ENCODE results near the gene TOR3A. TPM values are rescaled to one million over a fixed set of nuclear protein-coding genes. Genes with fewer than 3 reads are reported as not detected.

Gene TOR3A
- total and polyA plus RNA-seq, 2 donors = 20.5 to 37.5 TPM

GRCh38 chr1:179083533-179083932, 1.7 kb downstream of the TOR3A start:
- no peak overlapping the region for H3K4me3 ChIP-seq (ENCODE audit: low read depth, low read length)

GRCh38 chr1:179087665-179088064, 5.8 kb downstream of the TOR3A start:
- no peaks in the 10 kb centered on the region for H3K36me3 ChIP-seq (ENCODE audit: insufficient read depth)
- H3K4me1 ChIP-seq (ENCODE audit: insufficient read depth) = no peaks in the 10 kb centered on the region
- H3K4me3 ChIP-seq (ENCODE audit: low read depth, low read length) = no peak overlapping the region
- no peak for DNase-seq (ENCODE audit: extremely low spot score)
- 65% methylated on average over 11 of the region's 11 CpGs for WGBS
- no peak overlapping the region for H3K27ac ChIP-seq (ENCODE audit: low read depth)

More at GRCh38 chr1:179083533-179083932, 1.7 kb downstream of the TOR3A start:
- 93% methylated on average over 8 of the region's 8 CpGs for WGBS
- no peak for DNase-seq (ENCODE audit: extremely low spot score)
- H3K4me1 ChIP-seq (ENCODE audit: insufficient read depth) = peaks cover 3% of the 10 kb centered on the region
- no peak overlapping the region for H3K27ac ChIP-seq (ENCODE audit: low read depth)
- H3K36me3 ChIP-seq (ENCODE audit: insufficient read depth) = no peaks in the 10 kb centered on the region

DNA sequence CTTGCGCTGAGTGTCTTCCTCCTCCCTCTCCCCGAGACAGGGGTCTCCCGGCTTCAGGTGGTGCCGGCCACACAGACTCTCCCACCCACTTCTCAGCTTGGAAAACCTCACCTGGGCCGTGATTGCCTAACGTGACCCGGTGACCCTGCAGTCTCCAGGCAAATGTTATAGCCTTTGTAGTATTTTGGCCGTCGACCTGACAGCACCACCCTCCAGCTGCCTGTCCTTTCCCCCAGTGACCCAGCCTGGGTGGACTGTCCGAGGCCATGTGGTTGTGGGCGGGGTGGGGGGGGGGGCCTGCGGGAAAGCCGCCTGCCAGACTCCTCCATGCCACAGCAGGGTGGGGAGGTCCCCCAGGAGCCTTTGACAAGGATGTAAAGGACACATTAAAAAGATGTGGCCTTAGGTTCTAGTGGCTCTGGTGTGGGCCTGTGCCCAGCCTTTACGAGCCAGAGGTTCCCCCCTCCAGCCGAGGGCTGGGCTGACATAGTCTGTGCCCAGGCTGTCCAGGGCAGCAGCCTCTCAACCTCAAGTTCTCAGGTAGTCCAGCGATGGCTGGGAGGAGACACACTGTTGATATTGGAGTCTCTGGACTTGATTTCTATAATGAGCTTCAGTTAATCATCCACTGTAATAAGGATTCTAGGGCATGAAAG, 8.1 kb downstream of the TOR3A start:
- Histone ChIP-seq H3K4me3 (ENCODE audit: low read depth, low read length) (no peak overlapping the region), H3K27ac (ENCODE audit: low read depth) (no peak overlapping the region), H3K4me1 (ENCODE audit: insufficient read depth) (no peaks in the 10 kb centered on the region), H3K36me3 (ENCODE audit: insufficient read depth) (no peaks in the 10 kb centered on the region)
- DNase-seq (ENCODE audit: extremely low spot score) = no peak
- WGBS = 74% methylated on average over 16 of the region's 16 CpGs

GRCh38 chr1:179090522-179090921, 8.7 kb downstream of the TOR3A start:
- H3K36me3 ChIP-seq (ENCODE audit: insufficient read depth) = no peaks in the 10 kb centered on the region
- WGBS = 70% methylated on average over 8 of the region's 8 CpGs
- H3K4me3 ChIP-seq (ENCODE audit: low read depth, low read length) = no peak overlapping the region
- H3K27ac ChIP-seq (ENCODE audit: low read depth) = no peak overlapping the region
- H3K4me1 ChIP-seq (ENCODE audit: insufficient read depth) = no peaks in the 10 kb centered on the region
- DNase-seq (ENCODE audit: extremely low spot score) = no peak

DNA sequence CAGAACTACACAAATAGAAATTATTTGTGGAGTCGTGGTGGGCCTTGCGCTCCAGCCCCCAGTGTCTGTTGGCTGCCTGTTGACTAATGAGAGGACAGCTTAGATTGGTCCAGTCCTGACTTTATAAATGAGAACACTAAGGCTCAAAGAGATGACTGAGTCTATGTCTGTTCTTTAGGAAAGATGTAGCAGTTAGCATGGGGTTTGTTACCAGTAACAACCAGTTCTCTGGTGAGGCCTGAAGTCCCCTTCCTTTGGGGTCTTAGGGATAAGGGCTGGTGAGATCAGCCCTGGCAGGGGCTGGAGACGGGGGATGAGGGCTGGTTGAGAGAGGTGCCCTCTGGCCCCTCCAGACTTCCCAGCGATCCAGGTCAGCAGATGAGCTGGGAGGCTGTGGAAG, 9.1 kb downstream of the TOR3A start:
- DNase-seq (ENCODE audit: extremely low spot score) = no peak
- WGBS = 87% methylated on average over 4 of the region's 4 CpGs
- Histone ChIP-seq H3K36me3 (ENCODE audit: insufficient read depth) (no peaks in the 10 kb centered on the region), H3K4me3 (ENCODE audit: low read depth, low read length) (no peak overlapping the region), H3K27ac (ENCODE audit: low read depth) (no peak overlapping the region), H3K4me1 (ENCODE audit: insufficient read depth) (no peaks in the 10 kb centered on the region)

GRCh38 chr1:179091691-179092165, 9.9 kb downstream of the TOR3A start:
- 44% methylated on average over 5 of the region's 5 CpGs for WGBS
- DNase-seq (ENCODE audit: extremely low spot score) = no peak
- no peak overlapping the region for H3K4me3 ChIP-seq (ENCODE audit: low read depth, low read length)

GRCh38 chr1:179092896-179093461, 11.1 kb downstream of the TOR3A start:
- Histone ChIP-seq H3K36me3 (ENCODE audit: insufficient read depth) (no peaks in the 10 kb centered on the region), H3K27ac (ENCODE audit: low read depth) (no peak overlapping the region), H3K4me1 (ENCODE audit: insufficient read depth) (no peaks in the 10 kb centered on the region), H3K4me3 (ENCODE audit: low read depth, low read length) (no peak overlapping the region)
- no peak for DNase-seq (ENCODE audit: extremely low spot score)
- WGBS = 87% methylated on average over 9 of the region's 9 CpGs

More at GRCh38 chr1:179091691-179092165, 9.9 kb downstream of the TOR3A start:
- no peaks in the 10 kb centered on the region for H3K4me1 ChIP-seq (ENCODE audit: insufficient read depth)
- no peak overlapping the region for H3K27ac ChIP-seq (ENCODE audit: low read depth)
- no peaks in the 10 kb centered on the region for H3K36me3 ChIP-seq (ENCODE audit: insufficient read depth)

GRCh38 chr1:179094818-179095217, 12.9 kb downstream of the TOR3A start:
- H3K27ac ChIP-seq (ENCODE audit: low read depth) = no peak overlapping the region
- H3K4me1 ChIP-seq (ENCODE audit: insufficient read depth) = no peaks in the 10 kb centered on the region
- no peak for DNase-seq (ENCODE audit: extremely low spot score)
- H3K36me3 ChIP-seq (ENCODE audit: insufficient read depth) = no peaks in the 10 kb centered on the region
- WGBS = 81% methylated on average over 5 of the region's 5 CpGs
- no peak overlapping the region for H3K4me3 ChIP-seq (ENCODE audit: low read depth, low read length)

DNA sequence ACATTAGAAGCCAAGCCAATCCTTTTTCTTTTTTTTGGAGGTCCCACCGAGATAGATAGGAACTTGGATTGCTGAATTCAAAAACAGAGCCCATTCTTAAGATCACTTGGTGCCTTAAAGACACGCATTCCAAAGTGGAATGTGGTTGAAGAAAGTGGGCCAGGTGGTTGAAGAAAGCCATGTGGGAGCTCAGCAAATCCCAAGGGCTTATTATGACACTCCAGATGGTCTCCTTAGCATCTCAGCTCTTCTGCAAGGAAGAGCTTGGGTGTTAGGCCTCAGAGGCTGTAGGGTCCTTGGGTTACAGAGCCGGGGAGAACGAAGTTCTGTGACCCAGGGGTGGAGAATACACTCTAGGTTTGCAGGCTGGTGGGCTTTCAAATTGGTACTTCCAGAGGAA, 13.5 kb downstream of the TOR3A start:
- Histone ChIP-seq H3K27ac (ENCODE audit: low read depth) (no peak overlapping the region), H3K36me3 (ENCODE audit: insufficient read depth) (no peaks in the 10 kb centered on the region)

DNA sequence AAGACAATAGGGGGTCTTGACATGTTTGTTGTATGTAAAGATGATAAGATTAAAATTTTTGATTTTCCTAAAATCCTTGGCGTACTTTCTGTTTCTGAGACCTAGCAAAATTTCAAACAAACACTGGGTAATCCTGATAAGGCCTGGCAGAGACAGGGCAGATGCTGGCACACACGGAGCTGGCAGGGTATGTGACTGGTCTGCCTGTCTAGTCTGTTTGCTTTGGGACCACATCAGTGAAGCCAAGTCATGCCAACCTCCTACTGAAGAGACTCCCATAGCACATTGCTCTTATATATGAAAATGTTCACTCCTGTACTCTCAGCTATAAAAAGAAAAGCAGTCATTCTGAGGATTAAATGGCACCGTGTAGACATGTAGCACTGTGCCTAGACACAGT, 14.1 kb downstream of the TOR3A start:
- no peak overlapping the region for H3K27ac ChIP-seq (ENCODE audit: low read depth)
- H3K4me3 ChIP-seq (ENCODE audit: low read depth, low read length) = no peak overlapping the region
- no peaks in the 10 kb centered on the region for H3K36me3 ChIP-seq (ENCODE audit: insufficient read depth)
- DNase-seq (ENCODE audit: extremely low spot score) = no peak
- no peaks in the 10 kb centered on the region for H3K4me1 ChIP-seq (ENCODE audit: insufficient read depth)
- WGBS = 59% methylated on average over 3 of the region's 3 CpGs

More for the DNA sequence above, 13.5 kb downstream of the TOR3A start:
- Histone ChIP-seq H3K4me1 (ENCODE audit: insufficient read depth) (no peaks in the 10 kb centered on the region), H3K4me3 (ENCODE audit: low read depth, low read length) (no peak overlapping the region)
- WGBS = 64% methylated on average over 4 of the region's 4 CpGs
- no peak for DNase-seq (ENCODE audit: extremely low spot score)

DNA sequence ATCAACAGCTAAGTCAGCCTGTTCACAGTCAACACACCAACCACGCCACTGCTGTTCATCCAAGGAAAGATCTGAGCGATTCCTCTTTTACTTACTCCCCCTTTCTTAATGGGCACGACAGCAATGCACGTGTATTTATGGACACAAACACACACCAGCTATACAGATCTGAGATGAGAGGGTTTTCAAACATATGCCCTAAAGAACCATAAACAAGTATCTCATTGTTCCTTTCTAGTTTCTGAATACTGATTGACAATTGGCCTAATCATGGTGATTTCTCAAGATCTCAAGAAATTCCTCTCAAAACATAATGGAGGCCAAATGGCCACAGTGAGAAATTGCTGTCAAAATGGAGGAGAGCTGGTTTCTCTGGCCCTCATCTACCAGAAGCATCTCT, 18.0 kb downstream of the TOR3A start:
- Histone ChIP-seq H3K4me1 (ENCODE audit: insufficient read depth) (no peaks in the 10 kb centered on the region), H3K36me3 (ENCODE audit: insufficient read depth) (no peaks in the 10 kb centered on the region), H3K27ac (ENCODE audit: low read depth) (no peak overlapping the region), H3K4me3 (ENCODE audit: low read depth, low read length) (no peak overlapping the region)
- no peak for DNase-seq (ENCODE audit: extremely low spot score)
- 94% methylated on average over 4 of the region's 4 CpGs for WGBS

DNA sequence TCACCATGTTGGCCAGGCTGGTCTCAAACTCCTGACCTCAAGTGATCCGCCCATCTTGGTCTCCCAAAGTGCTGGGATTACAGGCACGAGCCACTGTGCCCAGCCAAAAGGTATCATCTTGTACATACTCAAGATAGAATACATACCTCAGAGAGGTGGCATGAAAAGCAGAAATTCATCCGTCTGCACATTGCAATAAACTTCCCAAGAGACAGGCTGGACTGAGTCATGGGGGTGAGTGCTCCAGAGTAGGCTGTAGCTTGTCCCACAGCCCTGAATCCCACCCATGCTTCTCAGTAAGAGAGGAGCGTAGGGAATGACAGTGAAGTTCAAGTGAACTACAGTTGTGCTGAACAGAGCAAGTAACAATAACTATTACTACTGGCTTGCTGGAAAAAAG, 19.7 kb downstream of the TOR3A start:
- Histone ChIP-seq H3K36me3 (ENCODE audit: insufficient read depth) (no peaks in the 10 kb centered on the region), H3K4me3 (ENCODE audit: low read depth, low read length) (no peak overlapping the region), H3K4me1 (ENCODE audit: insufficient read depth) (no peaks in the 10 kb centered on the region), H3K27ac (ENCODE audit: low read depth) (no peak overlapping the region)
- 93% methylated on average over 4 of the region's 4 CpGs for WGBS
- no peak for DNase-seq (ENCODE audit: extremely low spot score)

- H3K36me3 ChIP-seq (ENCODE audit: insufficient read depth) = no peaks in the 10 kb centered on the region
- no peak overlapping the region for H3K4me3 ChIP-seq (ENCODE audit: low read depth, low read length)
- no peak overlapping the region for H3K27ac ChIP-seq (ENCODE audit: low read depth)
- DNase-seq (ENCODE audit: extremely low spot score) = no peak
- no peaks in the 10 kb centered on the region for H3K4me1 ChIP-seq (ENCODE audit: insufficient read depth)
- WGBS = 93% methylated on average over 1 of the region's 1 CpG
These were observed 22.1 kb downstream of the TOR3A start for GRCh38 chr1:179103999-179104398.

DNA sequence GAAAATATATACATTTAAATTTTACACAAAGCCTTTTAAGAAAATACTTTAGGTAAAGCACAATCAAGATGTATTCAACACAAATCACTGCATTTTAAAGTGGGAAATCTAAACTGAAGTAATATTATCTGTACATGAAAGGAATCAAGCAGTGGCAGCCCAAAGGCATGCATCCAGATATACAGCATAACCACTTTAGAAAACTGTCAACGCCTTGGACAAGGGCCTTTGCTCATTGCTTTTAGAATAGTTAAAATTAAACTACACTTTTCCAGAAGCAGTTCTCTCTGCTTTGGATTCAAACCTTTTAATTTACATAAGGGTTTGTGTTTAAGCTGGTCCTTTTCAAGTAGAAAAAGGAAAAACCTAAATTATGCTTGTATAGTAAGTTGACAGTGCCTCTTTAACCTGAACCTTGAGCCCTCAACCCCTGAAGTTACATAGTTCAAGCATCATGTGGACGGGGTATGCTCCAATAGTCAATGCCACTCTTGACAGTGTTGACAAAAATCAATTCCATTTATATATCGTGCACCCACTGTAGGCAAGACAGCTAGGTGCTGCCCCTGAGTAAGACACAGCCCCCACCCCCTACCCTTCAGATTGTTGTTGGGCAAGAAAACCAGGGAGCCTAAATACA, 22.9 kb downstream of the TOR3A start:
- Histone ChIP-seq H3K4me3 (ENCODE audit: low read depth, low read length) (no peak overlapping the region), H3K36me3 (ENCODE audit: insufficient read depth) (peaks cover 2% of the 10 kb centered on the region), H3K4me1 (ENCODE audit: insufficient read depth) (no peaks in the 10 kb centered on the region), H3K27ac (ENCODE audit: low read depth) (no peak overlapping the region)
- WGBS = 94% methylated on average over 3 of the region's 3 CpGs
- no peak for DNase-seq (ENCODE audit: extremely low spot score)
